ENCODE measurements around the gene MARCHF3.
"Not testable (repeated sequence)": the region's sequence is repeated elsewhere in the genome, so short reads cannot be mapped to it uniquely, and the experiment has no call there.

The MARCHF3 gene

GRCh38 chr5:126899476-126899875, 130.9 kb downstream of the MARCHF3 start:
- Histone ChIP-seq H3K9ac (ENCODE audit: low read length) (no peak overlapping the region), H3K4me3 (ENCODE audit: low read depth, low read length, poor library complexity, severe bottlenecking) (no peak overlapping the region), H3K9me2 (ENCODE audit: low read depth, low read length) (no peaks in the 10 kb centered on the region), H4K20me1 (ENCODE audit: insufficient read depth, low read length) (no peaks in the 10 kb centered on the region), H2AFZ (ENCODE audit: low read length) (no peak overlapping the region), H3F3A (ENCODE audit: insufficient read depth, low read length) (no peaks in the 10 kb centered on the region), H3K9me3 (ENCODE audit: low read length) (no peaks in the 10 kb centered on the region), H3K27ac (ENCODE audit: low read depth, low read length, poor library complexity, severe bottlenecking) (no peak overlapping the region), H3K27me3 (ENCODE audit: insufficient read depth, low read length) (no peaks in the 10 kb centered on the region), H3K4me1 (ENCODE audit: insufficient read depth, low read length, severe bottlenecking) (no peaks in the 10 kb centered on the region), H3K36me3 (ENCODE audit: insufficient read depth, low read length) (no peaks in the 10 kb centered on the region), H3K79me2 (ENCODE audit: insufficient read depth, low read length) (no peaks in the 10 kb centered on the region), H3K4me2 (ENCODE audit: low read length) (no peak overlapping the region)
- no peak for TF ChIP-seq EZH2 (IDR thresholded peaks at IDR 0.05; ENCODE audit: borderline replicate concordance, low read length)
- no peak for TF ChIP-seq CTCF (IDR thresholded peaks at IDR 0.05; ENCODE audit: low read length)

GRCh38 chr5:126897851-126898630, 132.3 kb downstream of the MARCHF3 start:
- Histone ChIP-seq H4K20me1 (ENCODE audit: insufficient read depth, low read length) (no peaks in the 10 kb centered on the region), H3F3A (ENCODE audit: insufficient read depth, low read length) (no peaks in the 10 kb centered on the region), H3K36me3 (ENCODE audit: insufficient read depth, low read length) (no peaks in the 10 kb centered on the region), H3K9me2 (ENCODE audit: low read depth, low read length) (no peaks in the 10 kb centered on the region), H3K4me1 (ENCODE audit: insufficient read depth, low read length, severe bottlenecking) (no peaks in the 10 kb centered on the region), H2AFZ (ENCODE audit: low read length) (no peak overlapping the region), H3K27me3 (ENCODE audit: insufficient read depth, low read length) (no peaks in the 10 kb centered on the region), H3K9me3 (ENCODE audit: low read length) (no peaks in the 10 kb centered on the region), H3K27ac (ENCODE audit: low read depth, low read length, poor library complexity, severe bottlenecking) (no peak overlapping the region), H3K4me2 (ENCODE audit: low read length) (no peak overlapping the region), H3K4me3 (ENCODE audit: low read depth, low read length, poor library complexity, severe bottlenecking) (no peak overlapping the region), H3K9ac (ENCODE audit: low read length) (no peak overlapping the region), H3K79me2 (ENCODE audit: insufficient read depth, low read length) (no peaks in the 10 kb centered on the region)
- TF ChIP-seq CTCF (IDR thresholded peaks at IDR 0.05; ENCODE audit: low read length), result no peak

- Histone ChIP-seq H2AFZ (ENCODE audit: low read length) (no peak overlapping the region), H3K4me3 (ENCODE audit: low read depth, low read length, poor library complexity, severe bottlenecking) (no peak overlapping the region), H3K4me2 (ENCODE audit: low read length) (no peak overlapping the region), H4K20me1 (ENCODE audit: insufficient read depth, low read length) (no peaks in the 10 kb centered on the region), H3K27me3 (ENCODE audit: insufficient read depth, low read length) (no peaks in the 10 kb centered on the region), H3K4me1 (ENCODE audit: insufficient read depth, low read length, severe bottlenecking) (no peaks in the 10 kb centered on the region), H3K9ac (ENCODE audit: low read length) (no peak overlapping the region), H3K79me2 (ENCODE audit: insufficient read depth, low read length) (no peaks in the 10 kb centered on the region), H3K9me2 (ENCODE audit: low read depth, low read length) (no peaks in the 10 kb centered on the region), H3K27ac (ENCODE audit: low read depth, low read length, poor library complexity, severe bottlenecking) (no peak overlapping the region), H3K36me3 (ENCODE audit: insufficient read depth, low read length) (no peaks in the 10 kb centered on the region), H3F3A (ENCODE audit: insufficient read depth, low read length) (no peaks in the 10 kb centered on the region), H3K9me3 (ENCODE audit: low read length) (no peaks in the 10 kb centered on the region)
- TF ChIP-seq CTCF (IDR thresholded peaks at IDR 0.05; ENCODE audit: low read length), result no peak
- no peak for TF ChIP-seq EZH2 (IDR thresholded peaks at IDR 0.05; ENCODE audit: borderline replicate concordance, low read length)
Measured at GRCh38 chr5:126896170-126896702, 134.1 kb downstream of the MARCHF3 start.

GRCh38 chr5:126895712-126896111, 134.6 kb downstream of the MARCHF3 start:
- H3F3A ChIP-seq (ENCODE audit: insufficient read depth, low read length); H4K20me1 ChIP-seq (ENCODE audit: insufficient read depth, low read length); H3K36me3 ChIP-seq (ENCODE audit: insufficient read depth, low read length); H2AFZ ChIP-seq (ENCODE audit: low read length); H3K9me2 ChIP-seq (ENCODE audit: low read depth, low read length); H3K4me3 ChIP-seq (ENCODE audit: low read depth, low read length, poor library complexity, severe bottlenecking); H3K79me2 ChIP-seq (ENCODE audit: insufficient read depth, low read length); H3K27me3 ChIP-seq (ENCODE audit: insufficient read depth, low read length); H3K4me2 ChIP-seq (ENCODE audit: low read length); H3K4me1 ChIP-seq (ENCODE audit: insufficient read depth, low read length, severe bottlenecking); H3K9ac ChIP-seq (ENCODE audit: low read length); H3K27ac ChIP-seq (ENCODE audit: low read depth, low read length, poor library complexity, severe bottlenecking); H3K9me3 ChIP-seq (ENCODE audit: low read length): not testable (repeated sequence)

GRCh38 chr5:126890414-126890813, 139.9 kb downstream of the MARCHF3 start:
- not testable (repeated sequence) for H3K9me2 ChIP-seq (ENCODE audit: low read depth, low read length); H3K4me1 ChIP-seq (ENCODE audit: insufficient read depth, low read length, severe bottlenecking); H3K36me3 ChIP-seq (ENCODE audit: insufficient read depth, low read length); H3K27me3 ChIP-seq (ENCODE audit: insufficient read depth, low read length); H3F3A ChIP-seq (ENCODE audit: insufficient read depth, low read length); H3K9me3 ChIP-seq (ENCODE audit: low read length); H3K27ac ChIP-seq (ENCODE audit: low read depth, low read length, poor library complexity, severe bottlenecking); H3K4me3 ChIP-seq (ENCODE audit: low read depth, low read length, poor library complexity, severe bottlenecking); H3K9ac ChIP-seq (ENCODE audit: low read length); H3K4me2 ChIP-seq (ENCODE audit: low read length); H4K20me1 ChIP-seq (ENCODE audit: insufficient read depth, low read length); H2AFZ ChIP-seq (ENCODE audit: low read length); H3K79me2 ChIP-seq (ENCODE audit: insufficient read depth, low read length)

All from OCI-LY1 (cell line).